Putamen (tissue), 1 donor: Measurements from ENCODE around the gene RPS15.
"Not testable (repeated sequence)": the region's sequence is repeated elsewhere in the genome, so short reads cannot be mapped to it uniquely, and the experiment has no call there.

Experiments used
- DNase-seq: peaks from one replicate; pipeline ENCODE4 v3.0.0-alpha.2; 2016; ENCODE audit warnings: low spot score

Gene RPS15

GRCh38 chr19:1470305-1471009 lies 32.3 kb downstream of the RPS15 start:
- DNase-seq = peak; percentile 42

GRCh38 chr19:1471010-1471514 lies 32.9 kb downstream of the RPS15 start:
- DNase-seq = no peak

GRCh38 chr19:1471515-1472160 lies 33.4 kb downstream of the RPS15 start:
- peak; percentile 56 for DNase-seq

GRCh38 chr19:1472231-1473084 lies 34.3 kb downstream of the RPS15 start:
- DNase-seq = no peak

GRCh38 chr19:1473085-1473851 lies 35.1 kb downstream of the RPS15 start:
- no peak for DNase-seq

GRCh38 chr19:1474011-1474764 lies 36.0 kb downstream of the RPS15 start:
- peak; percentile 69 for DNase-seq

GRCh38 chr19:1474765-1475351 lies 36.7 kb downstream of the RPS15 start:
- no peak for DNase-seq

GRCh38 chr19:1475751-1476437 lies 37.7 kb downstream of the RPS15 start:
- DNase-seq = no peak

- not testable (repeated sequence) for DNase-seq
Measured at GRCh38 chr19:1477056-1477455, 38.9 kb downstream of the RPS15 start.

GRCh38 chr19:1478934-1479707 lies 40.9 kb downstream of the RPS15 start, which contains the start of gene C19orf25:
Gene C19orf25 (minus strand): TSS chr19:1479215. CDS start chr19:1478903, 312 bp downstream.
- peak; percentile 92 for DNase-seq

- DNase-seq = no peak
Measured at GRCh38 chr19:1481224-1481892, 43.2 kb downstream of the RPS15 start.

- DNase-seq = no peak
Measured at GRCh38 chr19:1481893-1482360, 43.7 kb downstream of the RPS15 start.

GRCh38 chr19:1482361-1483130 lies 44.4 kb downstream of the RPS15 start:
- DNase-seq = no peak

- no peak for DNase-seq
Measured at GRCh38 chr19:1483131-1483978, 45.2 kb downstream of the RPS15 start.

GRCh38 chr19:1483979-1484428 lies 45.8 kb downstream of the RPS15 start:
- no peak for DNase-seq

GRCh38 chr19:1486720-1487575 lies 48.8 kb downstream of the RPS15 start:
- no peak for DNase-seq
